Heart left ventricle (tissue), 16 donors: ENCODE data around the gene COA3. TPM values are rescaled to one million over a fixed set of nuclear protein-coding genes. Genes with fewer than 3 reads are reported as not detected.

Experiments used
- ATAC-seq, 4 donors: fragments of 200-7000 bp; cut with Tn5 transposase; one replicate each; pipeline ENCODE4 v1.9.1; 2020 to 2022; ENCODE audit warnings: moderate library complexity in 4 of 4, mild to moderate bottlenecking in 3 of 4, moderate number of reproducible peaks in 1 of 4
- DNase-seq, 5 donors: peaks; one replicate each; pipeline ENCODE4 v3.0.0-alpha.2; 2020
- H3K27ac ChIP-seq, 12 donors: fragments of 200-600 bp; sonication (generic) in 4 of 12; one replicate each; pipeline versions ENCODE4 v1.5.0 to v1.8.0; 2016 to 2022; ENCODE audit warnings: mild to moderate bottlenecking in 2 of 12
- H3K27me3 ChIP-seq, 9 donors: fragments of 200-600 bp; sonication (generic) in 2 of 9; one replicate each; pipeline versions ENCODE4 v1.5.1 to v1.8.0; 2016 to 2022; ENCODE audit warnings: mild to moderate bottlenecking in 3 of 9
- H3K36me3 ChIP-seq, 9 donors: fragments of 200-600 bp; sonication (generic) in 2 of 9; one replicate each; pipeline versions ENCODE4 v1.5.0 to v1.8.0; 2018 to 2022; ENCODE audit warnings: mild to moderate bottlenecking in 2 of 9
- H3K4me1 ChIP-seq, 12 donors: fragments of 200-600 bp; sonication (generic) in 4 of 12; one replicate each; pipeline versions ENCODE4 v1.5.0 to v1.8.0; 2016 to 2022; ENCODE audit warnings: mild to moderate bottlenecking in 3 of 12
- H3K4me3 ChIP-seq, 12 donors: fragments of 200-600 bp; sonication (generic) in 4 of 12; one replicate each; pipeline versions ENCODE4 v1.5.0 to v1.8.0; 2017 to 2022; ENCODE audit warnings: mild to moderate bottlenecking in 9 of 12, moderate library complexity in 4 of 12
- H3K9me3 ChIP-seq, 12 donors: fragments of 200-600 bp; sonication (generic) in 4 of 12; one replicate each; pipeline versions ENCODE4 v1.5.0 to v1.8.0; 2016 to 2022; ENCODE audit warnings: mild to moderate bottlenecking in 1 of 12
- CTCF ChIP-seq, 12 donors: fragments of 200-600 bp; sonication (generic) in 4 of 12; IDR thresholded peaks; one replicate each; pipeline versions ENCODE4 v1.5.0 to v1.8.0; 2018 to 2022; ENCODE audit warnings: antibody characterized with exemption in 12 of 12, mild to moderate bottlenecking in 5 of 12
- POLR2A ChIP-seq, 2 donors: fragments of 450-650 bp; IDR thresholded peaks; one replicate each; pipeline ENCODE4 v1.6.1; 2017; ENCODE audit warnings: antibody characterized with exemption in 2 of 2, mild to moderate bottlenecking in 2 of 2, moderate library complexity in 2 of 2
- WGBS, 4 donors: extraction: QIAGEN DNeasy Blood & Tissue Kit in 2 of 4; methylation state at CpG; one replicate each; pipeline versions ENCODE4 v1.1.5 to v1.1.7; 2013 to 2018; 5-methylcytosine and 5-hydroxymethylcytosine counted together
- intact Hi-C, 10 donors: fragments of 100-400 bp; cut with DNase I; formaldehyde crosslinking; loops; one replicate each; pipeline versions ENCODE4 v1.11.1 to v1.14.2; 2022
- polyA plus RNA-seq, 2 donors: library from polyadenylated mRNA; stranded (reverse); fragments of 200-250 nt; gene quantifications; one replicate each; pipeline ENCODE4 v1.2.3, GENCODE V29; 2013
- total RNA-seq, 9 donors: library from RNA; depleted of rRNA in 2 of 9; stranded (reverse); fragments of >200 nt in 2 of 9; fragmentation: NEBNext Ultra II Directional in 3 of 9; extraction: Animal tissue kit (Norgen Biotek cat#: 25700) in 3 of 9; gene quantifications; one replicate each; pipeline versions ENCODE4 v1.1.0 to v1.2.4, GENCODE V29; 2016 to 2023
- donor health status: ischemic (EF 13 %, LVEDD 7.1; RV severe dilation, severe dysfunction).
- donor health status: healthy with polysubstance abuse.
- donor health status: DM: no; HTN: yes; CAD: no.
- donor health status: DM: no; HTN: no; CAD: no.
- donor health status: ischemic (EF 25% LVEDD 6.9; RV normal size, moderate dysfunction).
- donor health status: ischemic (EF 25% LVEDD 5.7; RV mildly dilated, moderate dysfunction).
- donor health status: healthy.
- donor health status: DM: yes; HTN: yes; CAD: no.
- donor health status: ischemic (EF 35%, LVEDD 5.7; RV mildly dilated, moderate dysfunction).
- donor health status: nonischemic (EF 11% LVEDD 7.7; RV severe dilation, severe dysfunction).
- donor health status: DM: yes; HTN: yes; CAD: no.
- donor health status: PGD.
- donor health status: ischemic (EF 29% LVEDD 5.4; RV normal size, mild dysfunction).
- donor health status: nonischemic (EF 23%, LVEDD 6.1; RV moderate dilation, normal function).

The COA3 gene
- total and polyA plus RNA-seq, 11 donors, result 56.2 to 136 (median 72.4) TPM

- ATAC-seq (no peak), DNase-seq (no peak)
- intact Hi-C loops, result loop anchor here in 1 of 10 donors (10.0 kb wide), 1 partner anchor 46 kb away; the partner anchor contains the start of gene BECN1
- Histone ChIP-seq H3K4me3 (no peak overlapping the region), H3K27ac (no peak overlapping the region), H3K27me3 (peaks cover 15 to 40% (median 31%) of the 10 kb centered on the region in 9 donors), H3K9me3 (no peaks in the 10 kb centered on the region), H3K36me3 (peaks cover 0 to 53% (median 45%) of the 10 kb centered on the region in 9 donors), H3K4me1 (peaks cover 0 to 27% (median 15%) of the 10 kb centered on the region in 12 donors)
- WGBS, 4 donors, result 92 to 96% (median 93%) methylated on average over 5 of the region's 5 CpGs
- TF ChIP-seq CTCF (IDR thresholded peaks at IDR 0.05), result no peak
- no peak for TF ChIP-seq POLR2A (IDR thresholded peaks at IDR 0.05)
Observed at GRCh38 chr17:42778570-42778969, 19.9 kb downstream of the COA3 start.

- Histone ChIP-seq H3K4me1 (peaks cover 0 to 26% (median 14%) of the 10 kb centered on the region in 12 donors), H3K27ac (no peak overlapping the region), H3K27me3 (peaks cover under 1 to 10% (median 2%) of the 10 kb centered on the region in 9 donors), H3K4me3 (no peak overlapping the region), H3K36me3 (peaks cover 0 to 53% (median 45%) of the 10 kb centered on the region in 9 donors), H3K9me3 (no peaks in the 10 kb centered on the region)
- no peak for TF ChIP-seq POLR2A (IDR thresholded peaks at IDR 0.05)
- TF ChIP-seq CTCF (IDR thresholded peaks at IDR 0.05), result no peak
- ATAC-seq (no peak), DNase-seq (no peak)
- WGBS, 4 donors, result 66 to 70% (median 68%) methylated on average over 3 of the region's 3 CpGs
- intact Hi-C loops, result loop anchor here in 1 of 10 donors (10.0 kb wide), 1 partner anchor 49 kb away; the partner anchor contains the start of gene BECN1
Observed at GRCh38 chr17:42775534-42776098, 22.9 kb downstream of the COA3 start.

- Histone ChIP-seq H3K4me1 (peaks cover 0 to 18% (median 9%) of the 10 kb centered on the region in 12 donors), H3K27me3 (no peaks in the 10 kb centered on the region), H3K27ac (peak overlapping the region in 3 of 12 donors; percentile 78 to 86 (median 81)), H3K4me3 (peak overlapping the region in 11 of 12 donors; percentile 56 to 94 (median 87)), H3K36me3 (peaks cover 0 to 48% (median 41%) of the 10 kb centered on the region in 9 donors), H3K9me3 (no peaks in the 10 kb centered on the region)
- no peak for DNase-seq
- 74 to 77% (median 75%) methylated on average over 3 of the region's 3 CpGs for WGBS, 4 donors
- ATAC-seq, result no peak
- no peak for TF ChIP-seq CTCF (IDR thresholded peaks at IDR 0.05)
- TF ChIP-seq POLR2A (IDR thresholded peaks at IDR 0.05), result no peak
- intact Hi-C loops, result loop anchor here in 2 of 10 donors (5.0 to 10.0 kb wide), 2 partner anchors 48 to 51 kb away; partner anchors contain the start of gene BECN1 (in 2 of the 2)
Observed at GRCh38 chr17:42774066-42774745, 24.3 kb downstream of the COA3 start.
